Measurements from ENCODE around the gene CDK3. TPM values are rescaled to one million over a fixed set of nuclear protein-coding genes. Genes with fewer than 3 reads are reported as not detected.

The CDK3 gene
- total RNA-seq, 4 donors from 2014 or later: 0.65 to 2.2 (median 1.2) TPM; not detected in 1

- Histone ChIP-seq H3K4me3 (no peak overlapping the region), H3K36me3 (no peaks in the 10 kb centered on the region), H3K27me3 (peaks cover 0 to 12% (median 0%) of the 10 kb centered on the region in 4 donors), H3K9me3 (no peaks in the 10 kb centered on the region), H3K27ac (replicated peaks in 1 of 4) (no peak overlapping the region), H3K4me1 (no peaks in the 10 kb centered on the region)
- intact Hi-C loops (cut with DNase I): no loop called here
- DNase-seq (ENCODE audit: extremely low spot score): no peak
- TF ChIP-seq CTCF (IDR thresholded peaks at IDR 0.05) (no peak), POLR2AphosphoS5 (IDR thresholded peaks at IDR 0.05) (no peak), EP300 (IDR thresholded peaks at IDR 0.05) (no peak), POLR2A (IDR thresholded peaks at IDR 0.05; ENCODE audit: low read depth) (no peak)
- WGBS: 88% methylated on average over 28 of the region's 28 CpGs
Measured at GRCh38 chr17:76022973-76023899, 22.6 kb downstream of the CDK3 start.

- no peak for DNase-seq (ENCODE audit: extremely low spot score)
- Histone ChIP-seq H3K27ac (replicated peaks in 1 of 4) (no peak overlapping the region), H3K36me3 (no peaks in the 10 kb centered on the region), H3K4me3 (no peak overlapping the region), H3K4me1 (no peaks in the 10 kb centered on the region), H3K27me3 (peaks cover 0 to 12% (median 0%) of the 10 kb centered on the region in 4 donors), H3K9me3 (no peaks in the 10 kb centered on the region)
- TF ChIP-seq CTCF (IDR thresholded peaks at IDR 0.05): no peak
- TF ChIP-seq EP300 (IDR thresholded peaks at IDR 0.05): no peak
- TF ChIP-seq POLR2A (IDR thresholded peaks at IDR 0.05; ENCODE audit: low read depth): no peak
- WGBS: 92% methylated on average over 5 of the region's 9 CpGs
- intact Hi-C loops (cut with DNase I): no loop called here
Measured at GRCh38 chr17:76023900-76024237, 23.2 kb downstream of the CDK3 start.

- Histone ChIP-seq H3K9me3 (no peaks in the 10 kb centered on the region), H3K4me3 (no peak overlapping the region), H3K36me3 (no peaks in the 10 kb centered on the region), H3K27me3 (peaks cover 0 to 12% (median 0%) of the 10 kb centered on the region in 4 donors), H3K27ac (replicated peaks in 1 of 4) (no peak overlapping the region), H3K4me1 (no peaks in the 10 kb centered on the region)
- DNase-seq (ENCODE audit: extremely low spot score): no peak
- 92% methylated on average over 6 of the region's 9 CpGs for WGBS
- TF ChIP-seq POLR2A (IDR thresholded peaks at IDR 0.05; ENCODE audit: low read depth) (no peak), POLR2AphosphoS5 (IDR thresholded peaks at IDR 0.05) (no peak), EP300 (IDR thresholded peaks at IDR 0.05) (no peak), CTCF (IDR thresholded peaks at IDR 0.05) (no peak)
- intact Hi-C loops (cut with DNase I): no loop called here
Measured at GRCh38 chr17:76024353-76024752, 23.7 kb downstream of the CDK3 start.

- intact Hi-C loops (cut with DNase I): no loop called here
- H3K9me3 ChIP-seq: no peaks in the 10 kb centered on the region
- H3K4me1 ChIP-seq: peaks cover 0 to 4% (median 0%) of the 10 kb centered on the region in 4 donors
- WGBS: 98% methylated on average over 8 of the region's 12 CpGs
- peaks cover 0 to 12% (median 0%) of the 10 kb centered on the region in 4 donors for H3K27me3 ChIP-seq
- no peaks in the 10 kb centered on the region for H3K36me3 ChIP-seq
- TF ChIP-seq POLR2A (IDR thresholded peaks at IDR 0.05; ENCODE audit: low read depth) (no peak), EP300 (IDR thresholded peaks at IDR 0.05) (no peak), POLR2AphosphoS5 (IDR thresholded peaks at IDR 0.05) (no peak), CTCF (IDR thresholded peaks at IDR 0.05) (no peak)
- no peak overlapping the region for H3K4me3 ChIP-seq
- H3K27ac ChIP-seq (replicated peaks in 1 of 4): no peak overlapping the region
- DNase-seq (ENCODE audit: extremely low spot score): no peak
Measured at GRCh38 chr17:76025294-76025693, 24.6 kb downstream of the CDK3 start.
